K562 (cell line): ENCODE results near the gene HSPH1. TPM values are rescaled to one million over a fixed set of nuclear protein-coding genes. Genes with fewer than 3 reads are reported as not detected.

Source experiments
- ATAC-seq: fragments of 200-7000 bp; cut with Tn5 transposase; 3 replicates; pipeline ENCODE4 v1.9.1; 2020; ENCODE audit warnings: moderate library complexity
- BruUV-seq: library from RNA; stranded (reverse); fragments of 400-500 nt; replicated peaks from 2 replicates; lab custom pipeline; 2021; lab: Mats Ljungman, UMichigan
- CTCF ChIA-PET: fragments of 300-600 bp; formaldehyde crosslinking; extraction: SDS; loops from one replicate; lab custom pipeline; 2021; ENCODE audit warnings: low intra/inter-chr PET ratio; lab: Yijun Ruan, JAX
- POLR2A ChIA-PET: fragments of 300-600, 350-650 bp; sonication (Branson Sonifier 250); formaldehyde crosslinking; extraction: SDS; loops from one replicate; lab custom pipeline; 2021; ENCODE audit warnings: antibody characterized with exemption, inconsistent platforms; lab: Yijun Ruan, JAX
- DNase-seq, 4 experiments: peaks; one replicate each; pipeline versions ENCODE4 v3.0.0 to v3.0.0-alpha.2; 2011 to 2018; ENCODE audit warnings: low spot score in 3 of 4, mixed read lengths in 3 of 4; ENCODE audit errors: extremely low read depth in 1 of 4
- FAIRE-seq: peaks from 2 replicates; lab custom pipeline; 2011; peaks lifted over from hg19 to GRCh38; lab: Jason Lieb, UNC
- H2AFZ ChIP-seq: 2 replicates; pipeline ENCODE4 v1.6.0; 2011; ENCODE audit warnings: low read depth, low read length, control low read depth, inconsistent platforms
- H3K27ac ChIP-seq: fragments of 200-600 bp; 3 replicates; pipeline ENCODE4 v1.8.0; 2011; ENCODE audit warnings: low read depth, mild to moderate bottlenecking, control low read depth, inconsistent platforms, low read length, moderate library complexity, mixed read lengths; ENCODE audit errors: extremely low read depth
- H3K27me3 ChIP-seq, 2 experiments: fragments of 300-600 bp in 1 of 2; 2 replicates in 1 of 2; 3 replicates in 1 of 2; pipeline versions ENCODE4 v1.6.0 to v1.8.0; 2011; ENCODE audit warnings: inconsistent platforms in 2 of 2, low read length in 2 of 2, mild to moderate bottlenecking in 1 of 2, mixed read lengths in 1 of 2, moderate library complexity in 1 of 2; ENCODE audit not compliant: control insufficient read depth in 2 of 2, insufficient read depth in 2 of 2
- H3K36me3 ChIP-seq: fragments of 300-600 bp; 3 replicates; pipeline ENCODE4 v1.8.0; 2011; ENCODE audit warnings: mild to moderate bottlenecking, low read length, inconsistent platforms; ENCODE audit not compliant: control insufficient read depth, insufficient read depth
- H3K4me1 ChIP-seq, 2 experiments: fragments of 200-600 bp in 1 of 2; replicated peaks in 1 of 2; 2 replicates in 1 of 2; 3 replicates in 1 of 2; pipeline versions ENCODE4 v1.5.1 to v1.8.0; 2011; ENCODE audit warnings: inconsistent platforms in 2 of 2, low read length in 2 of 2, mild to moderate bottlenecking in 1 of 2, mixed read lengths in 1 of 2, moderate library complexity in 1 of 2; ENCODE audit not compliant: control insufficient read depth in 2 of 2, insufficient read depth in 2 of 2
- H3K4me2 ChIP-seq: 2 replicates; pipeline ENCODE4 v1.6.1; 2011; ENCODE audit warnings: low read length, control low read depth, inconsistent platforms, mixed read lengths; ENCODE audit not compliant: insufficient read depth
- H3K4me3 ChIP-seq: fragments of 200-600 bp; sonication (generic), shearing (Covaris generic); 2 replicates; pipeline ENCODE4 v1.5.1; 2016; ENCODE audit warnings: control low read depth, inconsistent platforms
- H3K79me2 ChIP-seq: fragments of 200-600 bp; 3 replicates; pipeline ENCODE4 v1.8.0; 2011; ENCODE audit warnings: low read length, inconsistent platforms; ENCODE audit not compliant: control insufficient read depth, insufficient read depth
- H3K9ac ChIP-seq, 2 experiments: 2 replicates each; pipeline versions ENCODE4 v1.6.0 to v1.6.1; 2011; ENCODE audit warnings: low read depth in 2 of 2, low read length in 2 of 2, control low read depth in 1 of 2, inconsistent platforms in 1 of 2, mild to moderate bottlenecking in 1 of 2, mixed read lengths in 1 of 2; ENCODE audit not compliant: insufficient read depth in 1 of 2
- H3K9me1 ChIP-seq: one replicate; pipeline ENCODE4 v1.6.0; 2011; ENCODE audit warnings: inconsistent platforms, mild to moderate bottlenecking, low read length, moderate library complexity; ENCODE audit not compliant: control insufficient read depth, insufficient read depth
- H3K9me3 ChIP-seq: replicated peaks from 2 replicates; pipeline ENCODE4 v1.5.1; 2011; ENCODE audit warnings: low read depth, low read length, inconsistent platforms; ENCODE audit not compliant: control insufficient read depth, insufficient read depth
- H4K20me1 ChIP-seq: replicated peaks from 2 replicates; pipeline ENCODE4 v1.6.1; 2011; ENCODE audit warnings: low read length, inconsistent platforms, mixed read lengths; ENCODE audit not compliant: control insufficient read depth, insufficient read depth
- ATF1 ChIP-seq, 2 experiments: fragments of 450-650 bp in 1 of 2; IDR thresholded peaks; 2 replicates each; pipeline ENCODE4 v1.6.1; 2016; ENCODE audit warnings: missing compliant biosample characterization in 1 of 2, missing genetic modification characterization in 1 of 2
- CBX2 ChIP-seq: fragments of 200-600 bp; sonication (generic); IDR thresholded peaks from one replicate; pipeline ENCODE4 v1.6.1; 2012; ENCODE audit warnings: mild to moderate bottlenecking, low read length, inconsistent platforms; ENCODE audit not compliant: insufficient read depth, poor library complexity, severe bottlenecking
- GATAD2B ChIP-seq: fragments of 450-650 bp; IDR thresholded peaks from 2 replicates; pipeline ENCODE4 v1.6.1; 2017; ENCODE audit warnings: mild to moderate bottlenecking, borderline replicate concordance
- HSF4 ChIP-seq: fragments of 250-450 bp; sonication (Bioruptor Pico); IDR thresholded peaks from 2 replicates; pipeline ENCODE4 v2.1.2; 2022; ENCODE audit warnings: mild to moderate bottlenecking, moderate library complexity, borderline replicate concordance
- SRSF3 ChIP-seq: fragments of 200-400 bp; formaldehyde crosslinking; IDR thresholded peaks from 2 replicates; pipeline ENCODE4 v1.6.1; 2016; ENCODE audit warnings: mild to moderate bottlenecking, low read length, moderate library complexity; ENCODE audit not compliant: insufficient read depth
- VEZF1 ChIP-seq: fragments of 200-800 bp; sonication (Bioruptor generic); IDR thresholded peaks from 2 replicates; pipeline ENCODE4 v1.6.1; 2017; ENCODE audit warnings: missing genetic modification characterization, missing compliant biosample characterization
- ZNF133 ChIP-seq: fragments of 250-450 bp; sonication (Bioruptor Pico); IDR thresholded peaks from 2 replicates; pipeline ENCODE4 v1.4.0; 2020; ENCODE audit warnings: mild to moderate bottlenecking
- ZNF717 ChIP-seq: fragments of 250-450 bp; sonication (Bioruptor Pico); IDR thresholded peaks from 2 replicates; pipeline ENCODE4 v1.5.0; 2021
- WGBS: fragments of 100-300 bp; shearing (Covaris generic); methylation state at CpG from one replicate; pipeline ENCODE4 v1.1.6; 2016; ENCODE audit warnings: low coverage, mixed read lengths; ENCODE audit not compliant: insufficient coverage; ENCODE audit errors: missing lambda C conversion rate; 5-methylcytosine and 5-hydroxymethylcytosine counted together
- in situ Hi-C: fragments of 300-500 bp; cut with MboI; formaldehyde crosslinking; loops from 4 replicates; pipeline ENCODE4 v1.15.0; 2018; ENCODE audit warnings: inconsistent platforms, mixed read lengths
- intact Hi-C: fragments of 100-400 bp; cut with micrococcal nuclease; formaldehyde crosslinking; loops from 2 replicates; pipeline ENCODE4 v1.14.2; 2022
- polyA plus RNA-seq, 8 experiments: library from polyadenylated mRNA; depleted of rRNA in 4 of 8; stranded (reverse) in 5 of 8; unstranded in 3 of 8; fragments of >200 nt; fragmentation: Nextera tagmentation in 2 of 8; fragmentation: Illumina TruSeq in 1 of 8; extraction: Ambion mirVana in 2 of 8; extraction: Trizol in 1 of 8; gene quantifications; 2 replicates each; pipeline versions ENCODE4 v1.2.1 to v1.2.3, GENCODE V29; 2011 to 2014; ENCODE audit warnings: inconsistent platforms in 1 of 8, missing spikeins in 1 of 8
- total RNA-seq, 7 experiments: library from RNA; depleted of rRNA in 6 of 7; stranded (reverse); fragments of >200 nt in 6 of 7; fragmentation: Illumina TruSeq in 2 of 7; extraction: Trizol in 2 of 7; gene quantifications; 2 replicates each; pipeline versions ENCODE4 v1.2.1 to v1.2.3, GENCODE V29; 2011 to 2021; ENCODE audit warnings: low replicate concordance in 1 of 7
- TF ChIP-seq, protein P1 (sequence below): fragments of 250-450 bp; sonication (Bioruptor Pico); IDR thresholded peaks from 2 replicates; pipeline ENCODE4 v1.4.0; 2020
- TF ChIP-seq, protein P2 (sequence below): fragments of 250-450 bp; sonication (Bioruptor Pico); IDR thresholded peaks from 2 replicates; pipeline ENCODE4 v1.9.0; 2021; ENCODE audit warnings: mild to moderate bottlenecking, inconsistent platforms
- TF ChIP-seq, protein P3 (sequence below), 2 experiments: IDR thresholded peaks in 1 of 2; conservative IDR thresholded peaks in 1 of 2; 2 replicates each; pipeline ENCODE4 v1.6.1; 2016; ENCODE audit warnings: low read depth in 2 of 2, mild to moderate bottlenecking in 1 of 2, missing compliant biosample characterization in 1 of 2, missing genetic modification characterization in 1 of 2, moderate library complexity in 1 of 2

HSPH1 gene
- total and polyA plus RNA-seq, 9 of the 15 experiments (the other 6 are each of a cell fraction or from before 2014, with no cell fraction given), result 34.6 to 104 (median 64.7) TPM

DNA sequence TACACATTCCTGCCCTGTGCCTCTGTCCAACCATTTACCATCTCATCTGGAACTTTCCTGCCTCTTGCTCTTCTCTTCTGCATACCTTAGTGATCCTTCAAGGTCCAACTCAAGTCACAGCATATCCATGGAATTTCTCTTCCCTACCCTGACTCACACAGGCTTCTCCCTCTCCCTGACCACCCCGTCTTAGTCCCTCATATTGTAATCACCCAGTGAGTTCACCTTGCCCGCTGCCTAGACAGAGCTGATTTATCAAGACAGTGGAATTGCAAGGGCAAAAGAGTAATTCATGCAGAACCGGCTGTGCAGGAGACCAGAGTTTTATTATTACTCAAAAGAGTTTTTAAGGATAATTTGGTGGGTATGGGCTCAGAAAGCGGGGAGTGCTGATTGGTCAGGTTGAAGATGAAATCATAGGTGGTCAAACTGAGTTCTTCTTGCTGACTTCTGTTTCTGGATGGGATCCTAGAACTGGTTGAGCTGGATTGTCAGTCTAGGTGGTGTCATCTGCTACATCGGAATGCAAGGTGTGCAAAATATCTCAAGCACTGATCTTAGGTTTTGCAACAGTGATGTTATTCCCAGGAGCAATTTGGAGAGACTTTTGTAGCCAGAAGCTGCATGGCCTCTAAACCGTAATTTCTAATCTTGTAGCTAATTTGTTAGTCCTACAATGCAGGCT, 67.2 kb downstream of the HSPH1 start:
- H3K4me1 ChIP-seq, result no peaks in the 10 kb centered on the region
- BruUV-seq, result no TSS peak
- TF ChIP-seq HSF4 (CRISPR knock-in tag) (no peak), ZNF133 (CRISPR knock-in tag) (no peak), GATAD2B (no peak), CBX2 (no peak), SRSF3 (no peak), ATF1 (CRISPR knock-in tag; IDR thresholded peaks at IDR 0.05) (no peak), ATF1 (tag; IDR thresholded peaks at IDR 0.05) (no peak), ZNF717 (no peak), VEZF1 (CRISPR knock-in tag) (no peak)
- TF ChIP-seq, protein P1, sequence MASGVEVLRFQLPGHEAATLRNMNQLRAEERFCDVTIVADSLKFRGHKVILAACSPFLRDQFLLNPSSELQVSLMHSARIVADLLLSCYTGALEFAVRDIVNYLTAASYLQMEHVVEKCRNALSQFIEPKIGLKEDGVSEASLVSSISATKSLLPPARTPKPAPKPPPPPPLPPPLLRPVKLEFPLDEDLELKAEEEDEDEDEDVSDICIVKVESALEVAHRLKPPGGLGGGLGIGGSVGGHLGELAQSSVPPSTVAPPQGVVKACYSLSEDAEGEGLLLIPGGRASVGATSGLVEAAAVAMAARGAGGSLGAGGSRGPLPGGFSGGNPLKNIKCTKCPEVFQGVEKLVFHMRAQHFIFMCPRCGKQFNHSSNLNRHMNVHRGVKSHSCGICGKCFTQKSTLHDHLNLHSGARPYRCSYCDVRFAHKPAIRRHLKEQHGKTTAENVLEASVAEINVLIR (CRISPR knock-in tag), result no peak
- TF ChIP-seq, protein P2, sequence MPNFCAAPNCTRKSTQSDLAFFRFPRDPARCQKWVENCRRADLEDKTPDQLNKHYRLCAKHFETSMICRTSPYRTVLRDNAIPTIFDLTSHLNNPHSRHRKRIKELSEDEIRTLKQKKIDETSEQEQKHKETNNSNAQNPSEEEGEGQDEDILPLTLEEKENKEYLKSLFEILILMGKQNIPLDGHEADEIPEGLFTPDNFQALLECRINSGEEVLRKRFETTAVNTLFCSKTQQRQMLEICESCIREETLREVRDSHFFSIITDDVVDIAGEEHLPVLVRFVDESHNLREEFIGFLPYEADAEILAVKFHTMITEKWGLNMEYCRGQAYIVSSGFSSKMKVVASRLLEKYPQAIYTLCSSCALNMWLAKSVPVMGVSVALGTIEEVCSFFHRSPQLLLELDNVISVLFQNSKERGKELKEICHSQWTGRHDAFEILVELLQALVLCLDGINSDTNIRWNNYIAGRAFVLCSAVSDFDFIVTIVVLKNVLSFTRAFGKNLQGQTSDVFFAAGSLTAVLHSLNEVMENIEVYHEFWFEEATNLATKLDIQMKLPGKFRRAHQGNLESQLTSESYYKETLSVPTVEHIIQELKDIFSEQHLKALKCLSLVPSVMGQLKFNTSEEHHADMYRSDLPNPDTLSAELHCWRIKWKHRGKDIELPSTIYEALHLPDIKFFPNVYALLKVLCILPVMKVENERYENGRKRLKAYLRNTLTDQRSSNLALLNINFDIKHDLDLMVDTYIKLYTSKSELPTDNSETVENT (CRISPR knock-in tag), result no peak
- TF ChIP-seq, protein P3, sequence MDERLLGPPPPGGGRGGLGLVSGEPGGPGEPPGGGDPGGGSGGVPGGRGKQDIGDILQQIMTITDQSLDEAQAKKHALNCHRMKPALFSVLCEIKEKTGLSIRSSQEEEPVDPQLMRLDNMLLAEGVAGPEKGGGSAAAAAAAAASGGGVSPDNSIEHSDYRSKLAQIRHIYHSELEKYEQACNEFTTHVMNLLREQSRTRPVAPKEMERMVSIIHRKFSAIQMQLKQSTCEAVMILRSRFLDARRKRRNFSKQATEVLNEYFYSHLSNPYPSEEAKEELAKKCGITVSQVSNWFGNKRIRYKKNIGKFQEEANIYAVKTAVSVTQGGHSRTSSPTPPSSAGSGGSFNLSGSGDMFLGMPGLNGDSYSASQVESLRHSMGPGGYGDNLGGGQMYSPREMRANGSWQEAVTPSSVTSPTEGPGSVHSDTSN (CRISPR knock-in tag; IDR thresholded peaks at IDR 0.05; ENCODE audit: low read depth), result no peak
- TF ChIP-seq, protein P3 (tag; conservative IDR thresholded peaks at IDR 0.05; ENCODE audit: low read depth), result no peak

More for the DNA sequence above, 67.2 kb downstream of the HSPH1 start:
- Histone ChIP-seq H3K36me3 (no peaks in the 10 kb centered on the region), H3K79me2 (no peaks in the 10 kb centered on the region), H3K9ac (no peak overlapping the region), H3K4me2 (no peak overlapping the region), H3K9me1 (no peaks in the 10 kb centered on the region), H3K4me3 (no peak overlapping the region), H3K27me3 (peaks cover 8 to 21% of the 10 kb centered on the region in 2 experiments; a peak in 3 of 5 replicates), H3K9me3 (no peaks in the 10 kb centered on the region), H4K20me1 (no peaks in the 10 kb centered on the region), H2AFZ (no peak overlapping the region), H3K27ac (no peak overlapping the region)
- no peak for FAIRE-seq
- no peak for DNase-seq
- intact Hi-C loops (no loop called here), in situ Hi-C loops (no loop called here)
- ChIA-PET POLR2A (interaction anchor here (0.7 kb wide), 1 partner anchor 35 kb away, joined by 3 read pairs; no protein-coding TSS in a partner anchor), CTCF (no interaction called here)
- WGBS, result 0% methylated on average over 6 of the region's 6 CpGs
- ATAC-seq, result no peak
